Activated CD4-positive, alpha-beta memory T cell treated with anti-CD3 and anti-CD28 coated beads for 36 hours (primary cell): ENCODE results near the gene SNAP25. TPM values are rescaled to one million over a fixed set of nuclear protein-coding genes. Genes with fewer than 3 reads are reported as not detected.
A peak's percentile ranks its signal among the peaks of the same experiment; 100 is the strongest.

Source experiments
- CTCF ChIA-PET: fragments of 350-600 bp; sonication (Branson Sonifier 250); formaldehyde crosslinking; loops from one replicate; lab custom pipeline; 2021; ENCODE audit warnings: antibody characterized with exemption, inconsistent platforms; lab: Charles Lee
- POLR2A ChIA-PET: fragments of 350-600 bp; sonication (Branson Sonifier 250); formaldehyde crosslinking; loops from one replicate; lab custom pipeline; 2021; ENCODE audit warnings: antibody characterized with exemption; lab: Charles Lee
- DNase-seq: peaks from one replicate; pipeline ENCODE4 v3.0.0-alpha.2; 2020
- H3K27ac Mint-ChIP-seq: one replicate; pipeline ENCODE4 v1.8.0; 2021; ENCODE audit warnings: mixed read lengths
- H3K27me3 Mint-ChIP-seq: one replicate; pipeline ENCODE4 v1.8.0; 2021; ENCODE audit warnings: mixed read lengths
- H3K36me3 Mint-ChIP-seq: one replicate; pipeline ENCODE4 v1.8.0; 2021; ENCODE audit warnings: mixed read lengths
- H3K4me1 Mint-ChIP-seq: one replicate; pipeline ENCODE4 v1.8.0; 2021; ENCODE audit warnings: low read depth, mixed read lengths
- H3K4me3 Mint-ChIP-seq: one replicate; pipeline ENCODE4 v1.8.0; 2021; ENCODE audit warnings: mild to moderate bottlenecking, mixed read lengths
- H3K9me3 Mint-ChIP-seq: one replicate; pipeline ENCODE4 v1.8.0; 2021; ENCODE audit warnings: mixed read lengths
- intact Hi-C: fragments of 100-400 bp; cut with micrococcal nuclease; formaldehyde crosslinking; loops from one replicate; pipeline ENCODE4 v1.15.1; 2023
- total RNA-seq, 2 experiments: library from RNA; stranded (reverse); gene quantifications; one replicate each; pipeline ENCODE4 v1.2.3, GENCODE V29; 2021

SNAP25 gene
- total RNA-seq, 2 experiments from 2014 or later = 0.63 to 0.67 TPM

- intact Hi-C loops = loop anchor here (5.0 kb wide), 1 partner anchor 319 kb away; the partner anchor contains the start of gene JAG1
- ChIA-PET POLR2A (interaction anchor here (3.3 kb wide), 1 partner anchor 81 kb away, joined by 16 read pairs; the partner anchor contains the start of genes MKKS and SLX4IP), CTCF (interaction anchor here (0.8 to 2.6 kb wide), 7 partner anchors 36 to 375 kb away, joined by 3 to 8 read pairs (median 5); partner anchors contain the start of gene MKKS)
- Mint-ChIP-seq H3K36me3 (no peaks in the 10 kb centered on the region), H3K9me3 (no peaks in the 10 kb centered on the region), H3K4me3 (no peak overlapping the region), H3K4me1 (peaks cover 30% of the 10 kb centered on the region), H3K27ac (peak overlapping the region; percentile 50), H3K27me3 (no peaks in the 10 kb centered on the region)
- no peak for DNase-seq
Observed at GRCh38 chr20:10352934-10353824, 134.5 kb downstream of the SNAP25 start.

GRCh38 chr20:10356628-10357027 is 138.0 kb downstream of the SNAP25 start:
- H3K27me3 Mint-ChIP-seq = no peaks in the 10 kb centered on the region
- H3K4me3 Mint-ChIP-seq = no peak overlapping the region
- ChIA-PET CTCF (no interaction called here), POLR2A (no interaction called here)
- intact Hi-C loops = no loop called here
- H3K9me3 Mint-ChIP-seq = no peaks in the 10 kb centered on the region
- H3K36me3 Mint-ChIP-seq = no peaks in the 10 kb centered on the region
- peaks cover 15% of the 10 kb centered on the region for H3K4me1 Mint-ChIP-seq
- DNase-seq = no peak
- no peak overlapping the region for H3K27ac Mint-ChIP-seq

Other genes with a start within 250 kb of the SNAP25 start
- gene ANKEF1, start 183.8 kb upstream of the SNAP25 start, total RNA-seq = 1 to 10 TPM; 1.3 TPM
- gene MKKS, start 215.4 kb downstream of the SNAP25 start, total RNA-seq = 1 to 10 TPM; 7.1 to 7.5 TPM
- 1 to 10 TPM; 5.5 to 6.3 TPM for gene SLX4IP, start 216.5 kb downstream of the SNAP25 start, total RNA-seq